GM18508 (cell line): ENCODE measurements around the gene PITRM1.

Experiments used
- ATAC-seq: cut with Tn5 transposase; IDR thresholded peaks from one replicate; pipeline ENCODE4 v1.9.1; 2021; ENCODE audit warnings: moderate number of reproducible peaks; ENCODE audit not compliant: insufficient read depth, unreplicated experiment

Gene PITRM1

GRCh38 chr10:3141351-3142005, 31.1 kb downstream of the PITRM1 start:
- ATAC-seq: no peak

GRCh38 chr10:3140280-3140679, 32.3 kb downstream of the PITRM1 start:
- ATAC-seq: no peak

GRCh38 chr10:3139216-3139910, 33.2 kb downstream of the PITRM1 start:
- ATAC-seq: no peak

GRCh38 chr10:3137958-3138726, 34.4 kb downstream of the PITRM1 start:
- ATAC-seq: no peak

GRCh38 chr10:3136763-3137611, 35.6 kb downstream of the PITRM1 start:
- ATAC-seq: no peak

GRCh38 chr10:3136336-3136735, 36.2 kb downstream of the PITRM1 start:
- no peak for ATAC-seq

GRCh38 chr10:3135006-3135405, 37.6 kb downstream of the PITRM1 start:
- ATAC-seq: no peak

GRCh38 chr10:3133948-3134347, 38.6 kb downstream of the PITRM1 start:
- no peak for ATAC-seq

- no peak for ATAC-seq
Measured at GRCh38 chr10:3132036-3133025, 40.3 kb downstream of the PITRM1 start.

- no peak for ATAC-seq
Measured at GRCh38 chr10:3131098-3131497, 41.5 kb downstream of the PITRM1 start.

GRCh38 chr10:3129581-3130340, 42.8 kb downstream of the PITRM1 start:
- ATAC-seq: no peak

- ATAC-seq: no peak
Measured at GRCh38 chr10:3128379-3129130, 44.0 kb downstream of the PITRM1 start.

- ATAC-seq: no peak
Measured at GRCh38 chr10:3127921-3128320, 44.7 kb downstream of the PITRM1 start.

GRCh38 chr10:3126741-3127346, 45.7 kb downstream of the PITRM1 start:
- ATAC-seq: no peak

- no peak for ATAC-seq
Measured at GRCh38 chr10:3126249-3126648, 46.3 kb downstream of the PITRM1 start.

GRCh38 chr10:3125527-3126170, 46.9 kb downstream of the PITRM1 start:
- ATAC-seq: no peak
